ENCODE measurements around the gene ATP8B1. TPM values are rescaled to one million over a fixed set of nuclear protein-coding genes. Genes with fewer than 3 reads are reported as not detected.

The ATP8B1 gene
- total RNA-seq, 1 experiment from 2014 or later: 1.1 TPM

DNA sequence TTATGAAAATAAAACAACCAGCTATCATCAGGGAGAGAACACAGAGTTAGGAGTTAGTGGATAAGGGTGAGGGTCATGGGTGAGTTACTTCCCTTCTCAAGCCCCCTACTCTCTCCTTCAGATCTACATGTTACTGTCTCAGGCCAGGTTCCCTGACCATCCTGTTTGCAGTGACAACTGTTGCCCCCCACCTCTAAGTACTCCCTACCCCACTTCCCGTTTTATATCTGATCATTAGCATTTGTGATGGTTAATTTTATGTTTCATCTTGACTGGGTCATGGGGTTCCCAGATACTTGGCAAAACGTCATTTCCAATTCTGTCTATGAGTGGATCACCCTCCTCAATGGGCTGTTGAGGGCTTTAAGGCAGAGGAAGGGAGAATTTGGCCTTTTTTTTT is 32.8 kb upstream of the ATP8B1 start:
- H2BK120ac ChIP-seq (ENCODE audit: low read depth, low read length, poor library complexity, severe bottlenecking): no peak overlapping the region
- TF ChIP-seq, protein P1, sequence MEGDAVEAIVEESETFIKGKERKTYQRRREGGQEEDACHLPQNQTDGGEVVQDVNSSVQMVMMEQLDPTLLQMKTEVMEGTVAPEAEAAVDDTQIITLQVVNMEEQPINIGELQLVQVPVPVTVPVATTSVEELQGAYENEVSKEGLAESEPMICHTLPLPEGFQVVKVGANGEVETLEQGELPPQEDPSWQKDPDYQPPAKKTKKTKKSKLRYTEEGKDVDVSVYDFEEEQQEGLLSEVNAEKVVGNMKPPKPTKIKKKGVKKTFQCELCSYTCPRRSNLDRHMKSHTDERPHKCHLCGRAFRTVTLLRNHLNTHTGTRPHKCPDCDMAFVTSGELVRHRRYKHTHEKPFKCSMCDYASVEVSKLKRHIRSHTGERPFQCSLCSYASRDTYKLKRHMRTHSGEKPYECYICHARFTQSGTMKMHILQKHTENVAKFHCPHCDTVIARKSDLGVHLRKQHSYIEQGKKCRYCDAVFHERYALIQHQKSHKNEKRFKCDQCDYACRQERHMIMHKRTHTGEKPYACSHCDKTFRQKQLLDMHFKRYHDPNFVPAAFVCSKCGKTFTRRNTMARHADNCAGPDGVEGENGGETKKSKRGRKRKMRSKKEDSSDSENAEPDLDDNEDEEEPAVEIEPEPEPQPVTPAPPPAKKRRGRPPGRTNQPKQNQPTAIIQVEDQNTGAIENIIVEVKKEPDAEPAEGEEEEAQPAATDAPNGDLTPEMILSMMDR (conservative IDR thresholded peaks at IDR 0.05): no peak
- Mint-ChIP-seq H3K27ac (no peak overlapping the region), H3K4me1 (peaks cover 0 to 2% of the 10 kb centered on the region in 2 experiments; a peak in 1 of 4 replicates), H3K4me3 (no peak overlapping the region), H3K27me3 (ENCODE audit: low read depth) (no peaks in the 10 kb centered on the region; the same call in 1 of the 2 replicates), H3K36me3 (ENCODE audit: insufficient read depth in 1 of 3, low read depth in 3 of 3) (peaks cover 0 to 2% (median 0%) of the 10 kb centered on the region in 3 experiments; a peak in 1 of 7 replicates), H3K9me3 (no peaks in the 10 kb centered on the region; a peak in 1 of 5 replicates)
- H3K79me2 ChIP-seq (ENCODE audit: insufficient read depth, low read length): no peaks in the 10 kb centered on the region
- no peak overlapping the region for H3K14ac ChIP-seq (ENCODE audit: insufficient read depth, low read length)
- no peak overlapping the region for H2BK12ac ChIP-seq (ENCODE audit: insufficient read length, low read depth, low read length)
- no peak overlapping the region for H2AK5ac ChIP-seq (ENCODE audit: insufficient read length, low read length)
- H3K9ac ChIP-seq (ENCODE audit: extremely low read depth, insufficient read length, low read length): no peak overlapping the region
- no peak for DNase-seq
- H3K9me3 ChIP-seq (ENCODE audit: control insufficient read depth, low read depth, low read length): no peaks in the 10 kb centered on the region
- H3K27ac ChIP-seq (ENCODE audit: insufficient read length, low read depth, low read length): no peak overlapping the region
- no peak overlapping the region for H2BK15ac ChIP-seq (ENCODE audit: low read depth, low read length)
- H4K8ac ChIP-seq (replicated peaks; ENCODE audit: insufficient read length, low read depth, low read length): no peak overlapping the region
- H2BK5ac ChIP-seq (ENCODE audit: insufficient read length, low read length): no peak overlapping the region
- H3K27me3 ChIP-seq (ENCODE audit: insufficient read depth, low read length): no peaks in the 10 kb centered on the region
- H4K91ac ChIP-seq (ENCODE audit: insufficient read length, low read depth, low read length): no peak overlapping the region
- WGBS (ENCODE audit: extremely low coverage, insufficient read length, low lambda C conversion rate): no CpG with 5 or more reads among the region's 2 CpGs
- no peak overlapping the region for H3K18ac ChIP-seq (ENCODE audit: insufficient read length, low read depth, low read length)
- no peak overlapping the region for H3K56ac ChIP-seq (ENCODE audit: insufficient read length, low read depth, low read length)
- no peak overlapping the region for H4K5ac ChIP-seq (ENCODE audit: insufficient read length, low read depth, low read length)
- H3K4me2 ChIP-seq (ENCODE audit: insufficient read depth, insufficient read length, low read length): no peak overlapping the region
- no peak overlapping the region for H3K23ac ChIP-seq (ENCODE audit: insufficient read length, low read depth, low read length)
- H3K79me1 ChIP-seq (ENCODE audit: insufficient read depth, low read depth, low read length, poor library complexity, severe bottlenecking): no peaks in the 10 kb centered on the region
- no peak overlapping the region for H3T11ph ChIP-seq (ENCODE audit: low read length)
- H3K4ac ChIP-seq (ENCODE audit: low read depth, low read length): no peak overlapping the region
- H2BK20ac ChIP-seq (ENCODE audit: low read depth, low read length, poor library complexity, severe bottlenecking): no peak overlapping the region
- no peak overlapping the region for H2AFZ ChIP-seq (ENCODE audit: low read length)
- H3K4me1 ChIP-seq (ENCODE audit: insufficient read depth, low read length): peaks cover 1% of the 10 kb centered on the region; the same call in 1 of the 2 replicates
- H4K20me1 ChIP-seq (ENCODE audit: control insufficient read depth, insufficient read depth, insufficient read length): no peaks in the 10 kb centered on the region
- H3K23me2 ChIP-seq (ENCODE audit: insufficient read length, low read depth, low read length, poor library complexity, severe bottlenecking): no peaks in the 10 kb centered on the region

Measured in H9 (cell line).